Adipose tissue (tissue), 3 donors: Measurements from ENCODE around the gene RAC3. TPM values are rescaled to one million over a fixed set of nuclear protein-coding genes. Genes with fewer than 3 reads are reported as not detected.
"Not testable (repeated sequence)": the region's sequence is repeated elsewhere in the genome, so short reads cannot be mapped to it uniquely, and the experiment has no call there.

Source experiments
- H3K27ac ChIP-seq: one replicate; pipeline ENCODE4 v1.5.1; 2013; ENCODE audit warnings: low read depth, low read length
- WGBS, 3 donors: extraction: QIAGEN DNeasy Blood & Tissue Kit; methylation state at CpG; one replicate each; pipeline ENCODE4 v1.1.7; 2013; 5-methylcytosine and 5-hydroxymethylcytosine counted together
- polyA plus RNA-seq, 3 donors: library from polyadenylated mRNA; stranded (reverse); fragments of 200-250 nt; gene quantifications; one replicate each; pipeline ENCODE4 v1.2.3, GENCODE V29; 2013
- donor health status: healthy with polysubstance abuse.
- donor health status: Bipolar disorder and iron deficiency.
- donor health status: healthy.

RAC3 gene
- polyA plus RNA-seq, 3 donors = 10.4 to 32.2 (median 17.0) TPM

GRCh38 chr17:82033359-82034085 is 2.0 kb downstream of the RAC3 start:
- 92 to 95% (median 93%) methylated on average over 33 to 38 of the region's 38 CpGs for WGBS, 3 donors

DNA sequence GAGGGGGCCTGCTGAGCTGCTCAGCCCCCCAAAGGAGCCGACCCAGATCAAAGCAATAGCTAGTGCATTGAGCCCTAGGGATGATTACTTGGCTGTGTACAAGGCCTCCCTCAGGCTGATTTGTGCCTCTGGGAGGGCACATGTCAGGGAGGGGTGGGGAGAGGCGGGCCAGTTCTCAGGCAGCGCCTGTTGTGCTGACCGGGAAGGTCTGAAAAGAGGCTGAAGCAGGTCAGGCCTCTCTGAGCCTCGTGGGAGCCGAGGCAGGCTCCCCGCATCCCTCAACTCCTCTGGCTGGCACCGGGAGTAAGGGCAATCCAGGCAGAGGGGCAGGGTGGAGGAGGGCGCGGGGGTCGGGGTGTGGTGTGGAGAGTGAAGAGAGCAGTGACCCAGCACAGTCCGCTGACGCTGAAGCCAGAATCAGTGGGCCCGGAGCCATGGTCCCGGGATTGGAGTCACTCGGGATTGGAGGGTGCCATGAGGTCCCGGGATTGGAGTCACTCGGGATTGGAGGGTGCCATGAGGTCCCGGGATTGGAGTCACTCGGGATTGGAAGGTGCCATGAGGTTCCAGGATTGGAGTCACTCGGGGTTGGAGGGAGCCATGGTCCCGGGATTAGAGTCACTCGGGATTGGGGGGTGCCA is 3.0 kb downstream of the RAC3 start:
- no peak overlapping the region for H3K27ac ChIP-seq
- WGBS, 3 donors = 66 to 88% (median 78%) methylated on average over 23 of the region's 23 CpGs

More at GRCh38 chr17:82033359-82034085, 2.0 kb downstream of the RAC3 start:
- H3K27ac ChIP-seq = no peak overlapping the region

GRCh38 chr17:82035488-82035887 is 4.0 kb downstream of the RAC3 start:
- no peak overlapping the region for H3K27ac ChIP-seq
- WGBS, 3 donors = 92 to 95% (median 95%) methylated on average over 8 of the region's 8 CpGs

GRCh38 chr17:82035956-82036633 is 4.6 kb downstream of the RAC3 start:
- 79 to 94% (median 89%) methylated on average over 20 of the region's 20 CpGs for WGBS, 3 donors
- no peak overlapping the region for H3K27ac ChIP-seq

- 21 to 47% (median 36%) methylated on average over 23 of the region's 23 CpGs for WGBS, 3 donors
- peak overlapping the region; percentile 79 for H3K27ac ChIP-seq
Measured at GRCh38 chr17:82036634-82037091, 5.2 kb downstream of the RAC3 start.

- H3K27ac ChIP-seq = peak within 1 kb of the TSS; percentile 79
- WGBS, 3 donors = 0 to 1% (median 0%) methylated on average over 60 to 92 of the region's 92 CpGs
Measured at GRCh38 chr17:82037092-82037888, 5.8 kb downstream of the RAC3 start, which contains the start of gene DCXR. TSS of gene DCXR (minus strand) at chr17:82037697. CDS start at chr17:82037682, 15 bp downstream.

DNA sequence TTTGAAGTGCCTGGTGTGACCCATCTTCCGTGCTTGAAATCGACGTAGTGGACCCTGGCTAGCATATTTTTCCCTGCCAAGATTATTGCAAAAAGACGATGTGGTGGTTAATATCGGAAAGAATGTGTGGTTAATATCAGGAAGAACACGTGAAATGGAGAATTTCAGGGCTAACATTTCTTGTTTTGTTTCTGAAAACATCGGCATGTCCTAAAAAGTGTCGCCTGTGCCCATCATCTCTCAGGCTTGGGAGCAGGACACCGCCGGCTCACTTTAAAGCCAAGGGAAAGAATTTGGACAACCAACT is 6.4 kb downstream of the RAC3 start:
- WGBS, 3 donors = 4 to 6% (median 6%) methylated on average over 10 of the region's 10 CpGs
- H3K27ac ChIP-seq = no peak overlapping the region

- not testable (repeated sequence) for H3K27ac ChIP-seq
- WGBS, 3 donors = 73 to 90% (median 73%) methylated on average over 16 of the region's 16 CpGs
Measured at GRCh38 chr17:82038796-82039409, 7.4 kb downstream of the RAC3 start.

DNA sequence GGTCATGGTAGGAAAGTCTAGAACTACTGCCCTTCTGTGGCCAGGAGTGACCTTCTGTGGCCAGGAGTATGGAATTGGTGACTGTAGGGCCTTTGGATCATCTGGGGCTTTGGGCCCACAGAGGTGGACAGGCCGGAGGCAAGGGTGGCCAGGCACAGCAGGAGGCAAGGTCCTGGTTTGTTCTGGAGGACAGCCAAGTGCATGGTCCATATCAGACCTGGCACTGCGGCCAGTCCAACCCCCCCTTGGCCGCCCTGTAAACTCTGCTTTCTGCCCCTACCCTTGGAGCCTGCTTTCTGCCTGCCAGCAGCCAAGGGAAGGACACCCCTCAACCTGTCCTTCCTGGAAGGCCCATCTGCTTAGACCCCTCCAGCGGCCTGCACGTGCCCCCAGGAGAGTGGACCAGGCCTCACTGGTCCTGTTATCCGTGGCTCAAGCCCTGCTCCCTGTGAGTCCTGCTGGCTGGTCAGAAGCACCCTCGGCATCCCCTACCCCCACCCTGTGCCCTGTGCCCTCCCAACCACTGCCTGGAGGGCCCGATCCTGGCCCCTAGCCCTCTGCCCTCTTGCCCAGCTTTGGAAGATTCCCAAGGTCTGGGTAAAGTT is 8.3 kb downstream of the RAC3 start:
- no peak overlapping the region for H3K27ac ChIP-seq
- WGBS, 3 donors = 73 to 96% (median 96%) methylated on average over 8 of the region's 8 CpGs

GRCh38 chr17:82041144-82041814 is 9.8 kb downstream of the RAC3 start:
- WGBS, 3 donors = 79 to 89% (median 83%) methylated on average over 17 of the region's 17 CpGs

GRCh38 chr17:82042649-82043048 is 11.2 kb downstream of the RAC3 start:
- WGBS, 3 donors = 85 to 91% (median 88%) methylated on average over 9 of the region's 9 CpGs
- H3K27ac ChIP-seq = no peak overlapping the region

More at GRCh38 chr17:82041144-82041814, 9.8 kb downstream of the RAC3 start:
- H3K27ac ChIP-seq = no peak overlapping the region

DNA sequence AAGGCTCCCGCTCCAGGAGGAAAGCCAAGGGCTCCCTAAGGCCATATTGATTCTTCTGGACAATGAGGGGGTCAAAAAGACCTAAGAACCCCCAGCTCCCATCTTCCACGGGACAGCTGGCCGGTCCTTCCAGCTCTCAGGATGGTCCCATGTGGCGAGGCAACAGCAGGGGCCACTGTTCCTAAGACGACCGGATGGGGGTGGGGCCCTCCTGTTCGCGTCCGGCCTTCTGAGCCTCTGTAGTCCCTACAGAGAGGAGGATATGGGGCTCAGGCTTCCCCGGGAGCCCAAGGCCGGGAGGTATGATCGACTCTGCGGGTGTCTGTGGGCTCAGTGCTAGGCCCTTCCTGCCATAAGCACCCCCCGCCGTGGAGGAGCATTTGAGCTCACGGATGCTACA is 12.0 kb downstream of the RAC3 start:
- no peak overlapping the region for H3K27ac ChIP-seq
- 74 to 76% (median 75%) methylated on average over 16 of the region's 16 CpGs for WGBS, 3 donors

- H3K27ac ChIP-seq = no peak overlapping the region
- WGBS, 3 donors = 75 to 80% (median 75%) methylated on average over 14 of the region's 14 CpGs
Measured at GRCh38 chr17:82045936-82046484, 14.5 kb downstream of the RAC3 start.

DNA sequence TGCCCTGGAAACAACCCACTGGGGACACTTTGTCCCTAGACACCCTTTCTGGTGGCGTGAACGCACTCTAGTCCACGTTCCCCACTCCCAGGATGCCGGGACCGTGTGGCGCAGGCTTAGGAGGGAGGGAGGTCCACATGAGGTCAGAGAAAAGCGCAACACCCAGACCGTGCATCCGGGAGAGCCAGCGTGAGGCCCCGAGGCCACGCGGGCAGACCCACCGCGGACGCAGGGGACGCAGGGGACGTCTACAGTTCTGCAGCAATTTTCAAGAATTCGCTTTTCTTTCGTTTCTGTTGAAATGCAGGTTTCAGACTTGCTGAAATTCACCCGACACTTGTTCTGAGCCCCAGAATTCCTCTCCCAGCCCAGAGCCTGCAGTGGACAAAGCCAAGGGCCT is 15.4 kb downstream of the RAC3 start:
- WGBS, 3 donors = 88% methylated on average over 21 of the region's 21 CpGs
- no peak overlapping the region for H3K27ac ChIP-seq

GRCh38 chr17:82047379-82047778 is 15.9 kb downstream of the RAC3 start:
- no peak overlapping the region for H3K27ac ChIP-seq
- 87 to 90% (median 88%) methylated on average over 24 of the region's 24 CpGs for WGBS, 3 donors

GRCh38 chr17:82047914-82048570 is 16.6 kb downstream of the RAC3 start:
- 87 to 91% (median 89%) methylated on average over 24 to 25 of the region's 25 CpGs for WGBS, 3 donors

More at GRCh38 chr17:82047914-82048570, 16.6 kb downstream of the RAC3 start:
- H3K27ac ChIP-seq = no peak overlapping the region
